Measurements from ENCODE around the gene SNAPC4. TPM values are rescaled to one million over a fixed set of nuclear protein-coding genes. Genes with fewer than 3 reads are reported as not detected.

SNAPC4 gene
- total and polyA plus RNA-seq, 2 of the 8 experiments (the other 6 are each of a cell fraction or from before 2014, with no cell fraction given): 6.9 to 18.1 TPM

GRCh38 chr9:136441681-136442245 lies 41.8 kb upstream of the SNAPC4 start:
- Histone ChIP-seq H3K4me3 (ENCODE audit: extremely low read depth in 1 of 4, insufficient read depth in 2 of 4, low read depth in 3 of 4, low read length in 4 of 4) (no peak overlapping the region), H2BK12ac (ENCODE audit: low read depth, low read length) (no peak overlapping the region), H3K27ac (ENCODE audit: low read depth, low read length) (no peak overlapping the region), H3K79me2 (ENCODE audit: control insufficient read depth in 1 of 2, insufficient read depth in 2 of 2, low read length in 2 of 2) (peaks cover 0 to 14% of the 10 kb centered on the region in 2 experiments; a peak in 1 of 4 replicates), H2AK5ac (ENCODE audit: low read depth, low read length) (no peak overlapping the region), H3K56ac (replicated peaks; ENCODE audit: insufficient read length, low read depth, low read length) (no peak overlapping the region), H3K23ac (ENCODE audit: insufficient read length) (no peak overlapping the region), H3K36me3 (ENCODE audit: control insufficient read depth in 2 of 4, insufficient read depth in 4 of 4, low read length in 3 of 4) (peaks cover 3 to 24% (median 12%) of the 10 kb centered on the region in 4 experiments; a peak in 6 of 8 replicates), H2BK120ac (replicated peaks; ENCODE audit: low read depth, low read length) (no peak overlapping the region), H3K9ac (replicated peaks in 1 of 4; ENCODE audit: extremely low read depth in 1 of 4, low read depth in 3 of 4, low read length in 3 of 4) (no peak overlapping the region), H4K91ac (replicated peaks; ENCODE audit: insufficient read length, low read length) (no peak overlapping the region), H3K4me2 (ENCODE audit: insufficient read depth in 1 of 2, low read depth in 2 of 2, low read length in 2 of 2) (no peak overlapping the region), H3K27me3 (replicated peaks in 1 of 4; ENCODE audit: control insufficient read depth in 3 of 4, extremely low read depth in 1 of 4, insufficient read depth in 3 of 4, low read length in 3 of 4) (peaks cover 0 to 2% (median 0%) of the 10 kb centered on the region in 4 experiments; a peak in 2 of 7 replicates), H2AFZ (ENCODE audit: low read length) (no peak overlapping the region), H4K8ac (ENCODE audit: extremely low read depth, insufficient read depth, low read length) (no peak overlapping the region), H3K18ac (ENCODE audit: extremely low read depth, low read length) (no peak overlapping the region), H4K5ac (ENCODE audit: insufficient read length, low read depth, low read length) (no peak overlapping the region), H3K23me2 (ENCODE audit: low read depth, low read length) (peaks cover 9% of the 10 kb centered on the region; the same call in 1 of the 2 replicates), H3K4ac (replicated peaks; ENCODE audit: insufficient read length, low read depth, low read length) (no peak overlapping the region), H2BK5ac (ENCODE audit: low read depth, low read length) (no peak overlapping the region), H3K14ac (ENCODE audit: insufficient read length) (no peak overlapping the region), H3K9me3 (ENCODE audit: insufficient read depth in 2 of 2, low read depth in 1 of 2, low read length in 1 of 2) (no peaks in the 10 kb centered on the region), H2BK15ac (ENCODE audit: low read length) (no peak overlapping the region), H3K79me1 (ENCODE audit: low read depth, low read length) (peaks cover 4% of the 10 kb centered on the region), H4K20me1 (replicated peaks in 1 of 2; ENCODE audit: control insufficient read depth in 1 of 2, insufficient read depth in 2 of 2, low read length in 2 of 2) (peaks cover 13 to 23% of the 10 kb centered on the region in 2 experiments), H3K4me1 (replicated peaks in 1 of 4; ENCODE audit: control insufficient read depth in 3 of 4, insufficient read depth in 4 of 4, low read length in 3 of 4) (peaks cover 0 to 7% (median 3%) of the 10 kb centered on the region in 4 experiments; a peak in 1 of 7 replicates), H2BK20ac (ENCODE audit: low read length) (no peak overlapping the region)
- no peak for FAIRE-seq
- TF ChIP-seq CREB1 (IDR thresholded peaks at IDR 0.05) (no peak), SP4 (IDR thresholded peaks at IDR 0.05; ENCODE audit: low read length) (no peak), CEBPB (IDR thresholded peaks at IDR 0.05; ENCODE audit: low read depth, low read length) (no peak), SP1 (IDR thresholded peaks at IDR 0.05; ENCODE audit: low read depth, low read length) (no peak), TCF12 (IDR thresholded peaks at IDR 0.05; ENCODE audit: low read depth, low read length) (no peak), CTBP2 (IDR thresholded peaks at IDR 0.05; ENCODE audit: borderline replicate concordance, insufficient read depth, insufficient read length, low read length) (no peak), POLR2AphosphoS5 (IDR thresholded peaks at IDR 0.05; ENCODE audit: low read depth, low read length) (no peak), USF2 (IDR thresholded peaks at IDR 0.05; ENCODE audit: low read length) (no peak), NRF1 (IDR thresholded peaks at IDR 0.05; ENCODE audit: low read depth, low read length) (no peak), GTF2F1 (IDR thresholded peaks at IDR 0.05; ENCODE audit: borderline replicate concordance, low read depth, low read length) (no peak), CHD1 (IDR thresholded peaks at IDR 0.05; ENCODE audit: low read depth, low read length) (no peak), CHD2 (IDR thresholded peaks at IDR 0.05; ENCODE audit: low read length) (no peak), CBX8 (IDR thresholded peaks at IDR 0.05; ENCODE audit: borderline replicate concordance, low read depth, low read length) (no peak)
- ChIA-PET POLR2A (ENCODE audit: partially characterized antibody) (interaction anchor here (0.7 to 4.4 kb wide), 8 partner anchors 12 to 52 kb away, joined by 3 to 23 read pairs (median 5); partner anchors contain the start of gene SNAPC4), CTCF (ENCODE audit: partially characterized antibody) (interaction anchor here (1.0 to 2.2 kb wide), 7 partner anchors 12 to 203 kb away, joined by 3 to 6 read pairs (median 4); no protein-coding TSS in a partner anchor)
- WGBS, 2 experiments (ENCODE audit: extremely low coverage in 1 of 2, insufficient coverage in 1 of 2, insufficient read length in 1 of 2, insufficient replicate concordance in 2 of 2, low coverage in 1 of 2, low lambda C conversion rate in 2 of 2, missing lambda C conversion rate in 1 of 2): 93% methylated on average over 17 of the region's 17 CpGs; no CpG with 5 or more reads in 1 of the 2 experiments
- DNase-seq (ENCODE audit: low read depth in 1 of 2, low spot score in 2 of 2): no peak
